H9 (cell line): ENCODE results near the gene KIF7. TPM values are rescaled to one million over a fixed set of nuclear protein-coding genes. Genes with fewer than 3 reads are reported as not detected.

ENCODE experiments used
- DNase-seq: peaks from one replicate; pipeline ENCODE4 v3.0.0-alpha.2; 2017
- H2AFZ ChIP-seq: one replicate; pipeline ENCODE4 v1.6.1; 2013; ENCODE audit warnings: mild to moderate bottlenecking, low read length, control low read depth, moderate library complexity
- H2AK5ac ChIP-seq: 2 replicates; pipeline ENCODE4 v1.6.1; 2013; ENCODE audit warnings: low read length, control low read depth, mixed read lengths; ENCODE audit not compliant: insufficient read length
- H2BK120ac ChIP-seq: one replicate; pipeline ENCODE4 v1.6.1; 2013; ENCODE audit warnings: low read depth, mild to moderate bottlenecking, low read length, control low read depth, inconsistent platforms; ENCODE audit not compliant: poor library complexity, severe bottlenecking
- H2BK12ac ChIP-seq: 2 replicates; pipeline ENCODE4 v1.6.1; 2013; ENCODE audit warnings: low read length, control low read depth, mixed read lengths, low read depth; ENCODE audit not compliant: insufficient read length
- H2BK15ac ChIP-seq: 2 replicates; pipeline ENCODE4 v1.6.1; 2013; ENCODE audit warnings: low read depth, low read length, control low read depth
- H2BK20ac ChIP-seq: one replicate; pipeline ENCODE4 v1.6.1; 2013; ENCODE audit warnings: low read depth, mild to moderate bottlenecking, low read length, control low read depth, inconsistent platforms; ENCODE audit not compliant: poor library complexity, severe bottlenecking
- H2BK5ac ChIP-seq: 2 replicates; pipeline ENCODE4 v1.6.1; 2013; ENCODE audit warnings: low read length, control low read depth, mixed read lengths; ENCODE audit not compliant: insufficient read length
- H3K14ac ChIP-seq: 2 replicates; pipeline ENCODE4 v1.6.1; 2013; ENCODE audit warnings: low read length, control low read depth; ENCODE audit not compliant: insufficient read depth
- H3K18ac ChIP-seq: 2 replicates; pipeline ENCODE4 v1.6.1; 2013; ENCODE audit warnings: low read depth, mild to moderate bottlenecking, mixed read lengths, low read length, control low read depth; ENCODE audit not compliant: insufficient read length
- H3K23ac ChIP-seq: 2 replicates; pipeline ENCODE4 v1.6.1; 2013; ENCODE audit warnings: low read length, control low read depth, mixed read lengths, low read depth; ENCODE audit not compliant: insufficient read length
- H3K23me2 ChIP-seq: 2 replicates; pipeline ENCODE4 v1.6.1; 2013; ENCODE audit warnings: low read depth, mild to moderate bottlenecking, mixed read lengths, low read length, control low read depth; ENCODE audit not compliant: insufficient read length, poor library complexity, severe bottlenecking
- H3K27ac ChIP-seq: 2 replicates; pipeline ENCODE4 v1.5.1; 2013; ENCODE audit warnings: low read length, control low read depth, mixed read lengths, low read depth; ENCODE audit not compliant: insufficient read length
- H3K27me3 ChIP-seq: 2 replicates; pipeline ENCODE4 v1.6.1; 2013; ENCODE audit warnings: low read length, control low read depth, inconsistent platforms; ENCODE audit not compliant: insufficient read depth
- H3K4ac ChIP-seq: 2 replicates; pipeline ENCODE4 v1.6.1; 2013; ENCODE audit warnings: low read depth, mild to moderate bottlenecking, control low read depth, inconsistent platforms, low read length, moderate library complexity
- H3K4me1 ChIP-seq: 2 replicates; pipeline ENCODE4 v1.6.1; 2013; ENCODE audit warnings: low read length, control low read depth, inconsistent platforms; ENCODE audit not compliant: insufficient read depth
- H3K4me2 ChIP-seq: 2 replicates; pipeline ENCODE4 v1.6.1; 2013; ENCODE audit warnings: low read length, control low read depth, mixed read lengths; ENCODE audit not compliant: insufficient read length, insufficient read depth
- H3K56ac ChIP-seq: 2 replicates; pipeline ENCODE4 v1.6.1; 2013; ENCODE audit warnings: low read depth, mild to moderate bottlenecking, mixed read lengths, low read length, control low read depth; ENCODE audit not compliant: insufficient read length
- H3K79me1 ChIP-seq: 2 replicates; pipeline ENCODE4 v1.6.1; 2013; ENCODE audit warnings: low read depth, mild to moderate bottlenecking, moderate library complexity, low read length, control low read depth, inconsistent platforms; ENCODE audit not compliant: insufficient read depth, poor library complexity, severe bottlenecking
- H3K79me2 ChIP-seq: 2 replicates; pipeline ENCODE4 v1.6.1; 2013; ENCODE audit warnings: low read length, control low read depth, inconsistent platforms; ENCODE audit not compliant: insufficient read depth
- H3K9ac ChIP-seq: 2 replicates; pipeline ENCODE4 v1.6.1; 2013; ENCODE audit warnings: low read length, control low read depth, mixed read lengths; ENCODE audit not compliant: insufficient read length; ENCODE audit errors: extremely low read depth
- H3K9me3 ChIP-seq: one replicate; pipeline ENCODE4 v1.6.1; 2013; ENCODE audit warnings: low read depth, low read length, inconsistent platforms; ENCODE audit not compliant: control insufficient read depth
- H3T11ph ChIP-seq: one replicate; pipeline ENCODE4 v1.6.1; 2013; ENCODE audit warnings: mild to moderate bottlenecking, low read length, control low read depth, inconsistent platforms
- H4K20me1 ChIP-seq: one replicate; pipeline ENCODE4 v1.6.1; 2013; ENCODE audit not compliant: control insufficient read depth, insufficient read length, insufficient read depth
- H4K5ac ChIP-seq: 2 replicates; pipeline ENCODE4 v1.6.1; 2013; ENCODE audit warnings: low read depth, mild to moderate bottlenecking, mixed read lengths, low read length, control low read depth; ENCODE audit not compliant: insufficient read length
- H4K8ac ChIP-seq: replicated peaks from 2 replicates; pipeline ENCODE4 v1.6.1; 2013; ENCODE audit warnings: low read length, control low read depth, mixed read lengths, low read depth; ENCODE audit not compliant: insufficient read length
- H4K91ac ChIP-seq: 2 replicates; pipeline ENCODE4 v1.6.1; 2013; ENCODE audit warnings: low read depth, mild to moderate bottlenecking, moderate library complexity, mixed read lengths, low read length, control low read depth; ENCODE audit not compliant: insufficient read length
- H3K27ac Mint-ChIP-seq, 3 experiments: 2 replicates in 2 of 3; 3 replicates in 1 of 3; pipeline ENCODE4 v1.8.0; 2020 to 2021; ENCODE audit warnings: mixed read lengths in 3 of 3, mild to moderate bottlenecking in 1 of 3, moderate library complexity in 1 of 3
- H3K27me3 Mint-ChIP-seq: 2 replicates; pipeline ENCODE4 v1.8.0; 2021; ENCODE audit warnings: low read depth, mild to moderate bottlenecking, moderate library complexity, mixed read lengths
- H3K36me3 Mint-ChIP-seq, 3 experiments: 2 replicates in 2 of 3; 3 replicates in 1 of 3; pipeline ENCODE4 v1.8.0; 2020 to 2021; ENCODE audit warnings: low read depth in 3 of 3, mixed read lengths in 3 of 3; ENCODE audit not compliant: insufficient read depth in 1 of 3
- H3K4me1 Mint-ChIP-seq, 2 experiments: 2 replicates each; pipeline ENCODE4 v1.8.0; 2020; ENCODE audit warnings: mixed read lengths in 2 of 2
- H3K4me3 Mint-ChIP-seq, 2 experiments: 2 replicates in 1 of 2; 3 replicates in 1 of 2; pipeline ENCODE4 v1.8.0; 2020 to 2021; ENCODE audit warnings: mild to moderate bottlenecking in 2 of 2, mixed read lengths in 2 of 2, moderate library complexity in 1 of 2
- H3K9me3 Mint-ChIP-seq, 2 experiments: 2 replicates in 1 of 2; 3 replicates in 1 of 2; pipeline ENCODE4 v1.8.0; 2020; ENCODE audit warnings: mild to moderate bottlenecking in 2 of 2, mixed read lengths in 2 of 2, moderate library complexity in 1 of 2
- CTCF ChIP-seq: fragments of 200-600 bp; sonication (generic); conservative IDR thresholded peaks from 3 replicates; pipeline ENCODE4 v1.8.0; 2021; ENCODE audit warnings: antibody characterized with exemption, mild to moderate bottlenecking
- WGBS: extraction: QIAGEN DNeasy Blood & Tissue Kit; methylation state at CpG from one replicate; pipeline ENCODE4 v1.1.7; 2013; ENCODE audit warnings: missing lambda C conversion rate, low lambda C conversion rate, mixed read lengths; ENCODE audit not compliant: insufficient read length; ENCODE audit errors: extremely low coverage; 5-methylcytosine and 5-hydroxymethylcytosine counted together
- total RNA-seq: library from RNA; stranded (reverse); gene quantifications from 2 replicates; pipeline ENCODE4 v1.2.1, GENCODE V29; 2021

KIF7 gene
- total RNA-seq, 1 experiment from 2014 or later, result 22.0 TPM

DNA sequence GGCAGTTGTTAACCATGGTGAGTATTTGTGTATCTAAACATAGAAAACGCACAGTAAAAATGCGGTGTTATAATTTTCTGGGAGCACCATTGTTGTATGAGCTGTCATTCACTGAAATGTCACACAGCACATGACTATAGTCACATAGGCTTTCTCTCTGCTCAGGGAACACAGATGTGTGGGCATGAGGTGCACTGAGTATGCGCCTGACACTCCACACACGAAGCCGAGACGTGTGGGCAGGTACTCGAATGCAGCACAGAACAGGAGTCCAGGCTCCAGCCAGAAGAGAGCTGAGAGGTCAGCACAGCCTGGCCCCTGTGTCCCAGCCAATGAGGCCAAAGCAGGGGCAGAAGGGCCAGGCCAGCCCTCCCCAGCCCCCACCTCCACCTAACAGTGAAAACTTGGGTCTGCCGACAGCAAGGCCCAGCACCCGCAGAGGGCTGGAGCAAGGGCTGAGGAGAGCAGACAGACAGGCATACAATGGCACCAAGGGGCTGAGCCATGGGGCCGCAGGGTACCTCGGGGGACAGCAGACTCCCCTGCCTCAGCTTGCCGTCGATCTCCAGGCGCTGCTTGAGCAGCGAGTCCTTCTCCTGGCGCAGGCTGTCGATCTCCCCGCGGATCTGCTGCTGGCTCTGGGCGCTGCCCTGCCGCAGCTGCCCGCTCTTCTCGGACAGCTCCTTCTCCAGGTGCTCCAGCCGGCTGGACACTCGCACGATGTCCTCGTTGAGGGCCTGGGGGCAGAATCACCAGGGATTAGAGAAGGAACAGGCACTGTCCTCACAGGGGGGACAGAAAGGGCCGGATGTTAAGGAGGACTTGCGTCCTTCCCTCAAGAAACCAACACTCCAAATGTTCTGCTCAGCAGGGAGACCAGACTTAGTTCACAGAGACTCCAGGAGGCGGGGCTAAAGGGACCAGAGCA is 24.0 kb downstream of the KIF7 start:
- Histone ChIP-seq H3K9ac (no peak overlapping the region), H3T11ph (no peak overlapping the region), H3K18ac (no peak overlapping the region), H2BK12ac (no peak overlapping the region), H3K27ac (no peak overlapping the region), H2AFZ (no peak overlapping the region), H3K27me3 (no peaks in the 10 kb centered on the region), H3K4me1 (no peaks in the 10 kb centered on the region), H3K79me2 (no peaks in the 10 kb centered on the region), H3K79me1 (no peaks in the 10 kb centered on the region), H3K14ac (no peak overlapping the region), H3K9me3 (no peaks in the 10 kb centered on the region), H2BK5ac (no peak overlapping the region), H3K4ac (no peak overlapping the region), H4K91ac (no peak overlapping the region), H4K5ac (no peak overlapping the region), H3K56ac (no peak overlapping the region), H3K23me2 (no peaks in the 10 kb centered on the region), H4K8ac (no peak overlapping the region), H2BK20ac (no peak overlapping the region), H4K20me1 (no peaks in the 10 kb centered on the region), H2BK120ac (no peak overlapping the region), H3K4me2 (no peak overlapping the region), H2BK15ac (no peak overlapping the region), H3K23ac (no peak overlapping the region), H2AK5ac (no peak overlapping the region)
- WGBS, result no CpG with 5 or more reads among the region's 30 CpGs
- no peak for TF ChIP-seq CTCF
- Mint-ChIP-seq H3K36me3 (peaks cover 72 to 92% (median 87%) of the 10 kb centered on the region in 3 experiments), H3K27me3 (peaks cover 5% of the 10 kb centered on the region), H3K4me1 (peaks cover 0 to 4% of the 10 kb centered on the region in 2 experiments; a peak in 1 of 4 replicates), H3K4me3 (no peak overlapping the region), H3K27ac (peak overlapping the region in 1 of 3 experiments; percentile 72; a peak in 2 of 7 replicates), H3K9me3 (peaks cover 26 to 39% of the 10 kb centered on the region in 2 experiments)
- DNase-seq, result no peak
